Melanocyte of skin (primary cell): ENCODE data around the gene ENTHD1. TPM values are rescaled to one million over a fixed set of nuclear protein-coding genes. Genes with fewer than 3 reads are reported as not detected.

Experiments
- small RNA-seq, 2 donors: library from RNA; depleted of rRNA; stranded (forward); fragments of <200 nt; gene quantifications; one replicate each; pipeline ENCODE3, GENCODE V24; 2012
- total RNA-seq, 2 donors: library from RNA; depleted of rRNA; stranded (reverse); fragments of >200 nt; gene quantifications; 2 replicates each; pipeline ENCODE4 v1.2.3, GENCODE V29; 2012

The ENTHD1 gene, protein sequence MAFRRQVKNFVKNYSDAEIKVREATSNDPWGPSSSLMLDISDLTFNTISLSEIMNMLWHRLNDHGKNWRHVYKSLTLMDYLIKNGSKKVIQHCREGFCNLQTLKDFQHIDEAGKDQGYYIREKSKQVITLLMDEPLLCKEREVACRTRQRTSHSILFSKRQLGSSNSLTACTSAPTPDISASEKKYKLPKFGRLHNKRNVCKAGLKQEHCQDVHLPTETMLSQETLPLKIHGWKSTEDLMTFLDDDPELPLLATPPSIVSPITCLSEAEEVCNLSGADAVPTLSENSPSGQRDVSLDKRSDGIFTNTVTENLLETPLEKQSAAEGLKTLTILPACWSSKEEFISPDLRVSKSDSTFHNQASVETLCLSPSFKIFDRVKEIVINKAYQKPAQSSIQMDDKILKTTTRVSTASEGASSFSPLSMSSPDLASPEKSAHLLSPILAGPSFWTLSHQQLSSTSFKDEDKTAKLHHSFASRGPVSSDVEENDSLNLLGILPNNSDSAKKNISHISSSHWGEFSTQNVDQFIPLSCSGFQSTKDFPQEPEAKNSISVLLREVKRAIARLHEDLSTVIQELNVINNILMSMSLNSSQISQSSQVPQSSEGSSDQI
- total RNA-seq = 10 to 100 TPM in 1 of 2 donors, 1 to 10 TPM in 1; 5.7 to 26.2 TPM

DNA sequence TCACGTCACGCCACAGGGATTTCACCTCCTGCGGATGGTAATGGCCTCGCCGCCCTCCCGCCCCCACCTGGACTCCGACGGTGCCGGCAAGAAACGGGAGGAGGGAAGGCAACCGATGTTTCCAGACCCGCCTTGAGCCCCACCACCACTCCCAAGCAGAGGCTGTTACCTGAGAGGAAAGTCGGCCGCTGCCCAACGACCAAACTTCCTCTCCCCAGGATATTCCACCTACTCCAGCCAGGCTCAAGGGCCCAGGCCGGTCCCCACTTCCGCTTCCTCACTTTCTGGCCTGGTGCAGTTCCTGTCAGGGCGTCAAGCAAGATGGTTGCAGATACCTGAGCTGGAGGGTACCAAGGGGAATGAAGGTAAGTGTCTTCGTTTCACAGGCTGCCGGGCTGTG lies at the start of gene ENTHD1:
ENTHD1 (minus strand) TSS at position 235 of the 400 bp plus-strand sequence. CDS start 6,012 bp downstream, outside the sequence.

GRCh38 chr22:39900306-39901227 lies 7.0 kb upstream of the ENTHD1 start, which contains the start of gene GRAP2:
Gene GRAP2, plus strand, starts transcription at chr22:39901084. Its CDS starts 46,023 bp downstream, at chr22:39947107.

Small RNAs within 50 kb of the gene (small RNA-seq; reads per million reads assigned to genes)
- 0 reads per million in 2 donors for gene RN7SKP210

Other genes with a start within 250 kb of the ENTHD1 start
- under 1 TPM; under 0.01 to 0.33 TPM for gene GRAP2, start 7.3 kb upstream of the ENTHD1 start, total RNA-seq
- not detected for gene TMA7B, start 66.6 kb upstream of the ENTHD1 start, total RNA-seq
- gene FAM83F, start 101.2 kb upstream of the ENTHD1 start, total RNA-seq = under 1 TPM; 0.69 to 1.00 TPM